HFFc6 (cell line): ENCODE data around the gene TRIM10. TPM values are rescaled to one million over a fixed set of nuclear protein-coding genes. Genes with fewer than 3 reads are reported as not detected.

Experiments
- DNase-seq: peaks from one replicate; pipeline ENCODE4 v3.0.0-alpha.2; 2018
- H3K27ac Mint-ChIP-seq: 2 replicates; pipeline ENCODE4 v1.8.0; 2020; ENCODE audit warnings: mild to moderate bottlenecking, mixed read lengths
- H3K27me3 Mint-ChIP-seq: 2 replicates; pipeline ENCODE4 v1.8.0; 2021; ENCODE audit warnings: mild to moderate bottlenecking, moderate library complexity, mixed read lengths; ENCODE audit not compliant: insufficient read depth
- H3K36me3 Mint-ChIP-seq: 2 replicates; pipeline ENCODE4 v1.8.0; 2021; ENCODE audit warnings: low read depth, mixed read lengths
- H3K4me1 Mint-ChIP-seq: 2 replicates; pipeline ENCODE4 v1.8.0; 2020; ENCODE audit warnings: low read depth, mixed read lengths
- H3K4me3 Mint-ChIP-seq: 2 replicates; pipeline ENCODE4 v1.8.0; 2020; ENCODE audit warnings: mild to moderate bottlenecking, moderate library complexity, mixed read lengths
- H3K9me3 Mint-ChIP-seq: 2 replicates; pipeline ENCODE4 v1.8.0; 2020; ENCODE audit warnings: mild to moderate bottlenecking, mixed read lengths
- total RNA-seq, 6 experiments: library from RNA; stranded (reverse); fragmentation: NEBNext Ultra II Directional; extraction: Animal tissue kit (Norgen Biotek cat#: 25700); gene quantifications; 2 replicates in 1 of 6; 3 replicates in 5 of 6; pipeline ENCODE4 v1.2.3, GENCODE V29; 2021
- TF ChIP-seq, protein P1 (sequence below): fragments of 200-600 bp; sonication (generic); IDR thresholded peaks from 2 replicates; pipeline ENCODE4 v1.5.0; 2021; ENCODE audit warnings: antibody characterized with exemption, mild to moderate bottlenecking

The TRIM10 gene
- total RNA-seq, 6 experiments from 2014 or later, result not detected

DNA sequence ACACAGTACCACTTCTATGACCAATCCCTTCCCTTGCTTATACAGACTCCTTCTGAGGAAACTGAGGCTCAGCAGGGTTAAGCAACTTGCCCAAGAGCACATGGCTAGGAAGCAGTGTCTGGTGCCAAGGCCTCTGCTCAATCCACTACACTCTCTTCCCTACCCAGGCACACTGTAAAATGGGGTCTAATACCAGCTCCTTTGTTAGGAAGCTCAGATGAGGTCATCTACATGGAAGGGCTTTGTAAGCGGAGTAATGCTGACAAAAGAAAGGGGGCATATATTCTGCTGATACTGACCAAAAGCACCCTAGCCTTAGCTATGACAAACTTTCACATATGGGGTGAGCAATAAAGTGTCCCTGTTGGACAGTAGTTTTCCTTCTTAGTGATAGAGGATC is 43.1 kb upstream of the TRIM10 start:
- TF ChIP-seq, protein P1, sequence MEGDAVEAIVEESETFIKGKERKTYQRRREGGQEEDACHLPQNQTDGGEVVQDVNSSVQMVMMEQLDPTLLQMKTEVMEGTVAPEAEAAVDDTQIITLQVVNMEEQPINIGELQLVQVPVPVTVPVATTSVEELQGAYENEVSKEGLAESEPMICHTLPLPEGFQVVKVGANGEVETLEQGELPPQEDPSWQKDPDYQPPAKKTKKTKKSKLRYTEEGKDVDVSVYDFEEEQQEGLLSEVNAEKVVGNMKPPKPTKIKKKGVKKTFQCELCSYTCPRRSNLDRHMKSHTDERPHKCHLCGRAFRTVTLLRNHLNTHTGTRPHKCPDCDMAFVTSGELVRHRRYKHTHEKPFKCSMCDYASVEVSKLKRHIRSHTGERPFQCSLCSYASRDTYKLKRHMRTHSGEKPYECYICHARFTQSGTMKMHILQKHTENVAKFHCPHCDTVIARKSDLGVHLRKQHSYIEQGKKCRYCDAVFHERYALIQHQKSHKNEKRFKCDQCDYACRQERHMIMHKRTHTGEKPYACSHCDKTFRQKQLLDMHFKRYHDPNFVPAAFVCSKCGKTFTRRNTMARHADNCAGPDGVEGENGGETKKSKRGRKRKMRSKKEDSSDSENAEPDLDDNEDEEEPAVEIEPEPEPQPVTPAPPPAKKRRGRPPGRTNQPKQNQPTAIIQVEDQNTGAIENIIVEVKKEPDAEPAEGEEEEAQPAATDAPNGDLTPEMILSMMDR, result no peak
- H3K36me3 Mint-ChIP-seq, result no peaks in the 10 kb centered on the region; the same call in 1 of the 2 replicates
- no peaks in the 10 kb centered on the region for H3K27me3 Mint-ChIP-seq
- no peak overlapping the region for H3K4me3 Mint-ChIP-seq
- H3K9me3 Mint-ChIP-seq, result no peaks in the 10 kb centered on the region
- no peak for DNase-seq
- H3K4me1 Mint-ChIP-seq, result peaks cover 39% of the 10 kb centered on the region
- no peak overlapping the region for H3K27ac Mint-ChIP-seq

DNA sequence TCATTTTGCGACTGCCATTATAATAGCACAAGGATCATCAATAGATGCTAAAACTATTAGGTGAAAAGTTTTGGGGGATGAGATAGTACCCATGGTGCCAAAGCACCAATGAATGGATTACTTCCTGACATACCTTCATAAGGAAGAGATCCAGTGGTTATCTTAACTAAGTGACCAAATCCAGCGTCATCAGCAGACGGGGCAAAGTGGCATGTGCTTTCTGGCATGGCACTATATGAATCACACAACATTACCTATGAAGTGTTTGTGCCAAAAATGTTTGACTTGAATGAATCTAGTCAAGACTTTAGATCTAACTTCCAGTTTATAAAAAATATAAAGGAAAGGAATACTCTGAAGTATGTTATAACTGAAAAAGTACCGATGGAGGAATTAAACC is 41.4 kb upstream of the TRIM10 start:
- Mint-ChIP-seq H3K27ac (no peak overlapping the region), H3K27me3 (no peaks in the 10 kb centered on the region; the same call in 1 of the 2 replicates), H3K9me3 (no peaks in the 10 kb centered on the region), H3K36me3 (no peaks in the 10 kb centered on the region; the same call in 1 of the 2 replicates), H3K4me1 (peaks cover 22% of the 10 kb centered on the region), H3K4me3 (no peak overlapping the region)
- TF ChIP-seq, protein P1, result no peak
- no peak for DNase-seq

DNA sequence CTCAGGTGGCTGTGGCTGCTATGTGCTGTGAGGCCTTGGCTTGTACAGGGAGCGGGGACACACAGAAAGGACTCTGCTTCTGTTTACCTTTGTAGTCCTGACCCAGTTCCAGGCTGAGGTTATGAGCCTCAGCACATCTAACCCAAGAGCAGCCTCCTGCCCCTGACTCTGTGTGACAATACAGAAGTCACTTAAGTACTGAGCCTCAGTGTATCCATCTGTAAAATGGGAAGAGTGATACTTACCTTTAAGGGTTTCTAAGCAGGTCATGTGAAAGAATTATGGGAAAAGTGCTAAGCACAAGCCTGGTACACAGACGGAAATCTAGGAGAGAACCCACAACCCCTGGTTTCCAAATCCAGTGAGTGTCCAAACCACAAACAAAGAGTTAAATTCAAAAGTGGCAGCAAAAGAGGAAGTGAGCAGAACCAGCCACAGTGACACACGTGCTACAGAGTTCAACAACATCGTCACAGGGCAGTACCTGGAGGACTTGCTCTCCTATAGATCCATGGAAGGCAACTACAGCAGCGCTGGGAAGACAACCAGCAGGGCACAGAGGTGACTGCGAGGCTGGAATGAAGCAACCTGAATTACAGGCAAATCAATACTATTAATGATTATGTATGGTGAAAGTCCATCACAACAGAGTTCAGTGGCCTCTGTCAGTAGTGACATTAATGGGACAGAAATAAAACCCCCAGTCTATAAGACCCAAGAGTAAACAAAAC is 39.7 kb upstream of the TRIM10 start:
- no peak overlapping the region for H3K4me3 Mint-ChIP-seq
- TF ChIP-seq, protein P1, result no peak
- no peak overlapping the region for H3K27ac Mint-ChIP-seq
- H3K36me3 Mint-ChIP-seq, result no peaks in the 10 kb centered on the region; the same call in 1 of the 2 replicates
- DNase-seq, result no peak
- H3K4me1 Mint-ChIP-seq, result peaks cover 11% of the 10 kb centered on the region
- H3K27me3 Mint-ChIP-seq, result no peaks in the 10 kb centered on the region; the same call in 1 of the 2 replicates
- no peaks in the 10 kb centered on the region for H3K9me3 Mint-ChIP-seq

DNA sequence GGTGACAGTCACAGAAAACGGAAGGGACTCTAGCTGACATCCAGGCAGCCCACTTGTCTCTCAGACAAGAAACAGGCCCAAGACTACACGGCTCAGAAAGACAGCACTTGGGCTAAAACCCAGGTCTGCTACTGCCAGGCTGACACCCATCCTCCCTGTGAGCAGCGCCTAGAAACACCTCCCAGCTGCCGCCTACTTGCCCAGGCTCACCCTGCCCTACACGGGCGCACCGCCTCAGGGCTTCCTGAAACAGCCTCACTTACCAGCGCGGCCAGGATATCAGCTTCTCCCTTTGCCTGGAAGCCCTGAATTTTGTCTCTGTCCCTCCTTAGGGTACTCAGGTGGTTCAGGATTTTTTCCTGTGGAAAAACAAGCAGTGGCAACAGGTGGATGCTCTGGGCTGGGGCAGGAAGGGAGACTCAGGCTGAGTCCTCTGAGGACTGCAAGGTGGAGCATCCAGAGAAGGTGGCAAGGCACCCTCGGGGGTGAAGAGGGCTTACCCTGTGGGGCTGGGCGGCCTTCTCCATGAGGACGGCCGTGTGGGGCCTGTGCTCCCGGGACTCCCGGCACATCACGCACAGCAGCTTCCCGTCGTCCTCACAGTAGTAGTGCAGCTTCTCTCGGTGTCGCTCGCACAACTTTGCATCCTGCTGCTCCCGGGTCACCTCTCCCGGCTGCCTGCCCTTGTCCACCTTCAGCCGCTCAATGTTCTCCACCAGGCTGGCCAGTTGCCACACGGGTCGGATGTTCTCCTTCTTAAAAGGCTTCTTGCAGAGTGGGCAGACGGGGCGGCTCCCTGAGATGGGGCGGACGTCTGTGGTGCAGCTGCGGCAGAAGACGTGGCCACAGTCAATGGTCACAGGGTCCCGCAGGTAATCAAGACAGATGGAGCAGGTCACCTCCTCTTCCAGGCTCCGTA is 37.4 kb upstream of the TRIM10 start:
- no peak for DNase-seq
- H3K27ac Mint-ChIP-seq, result no peak overlapping the region
- H3K4me3 Mint-ChIP-seq, result no peak overlapping the region
- H3K9me3 Mint-ChIP-seq, result no peaks in the 10 kb centered on the region
- no peaks in the 10 kb centered on the region; the same call in 1 of the 2 replicates for H3K36me3 Mint-ChIP-seq
- H3K27me3 Mint-ChIP-seq, result peaks cover 2% of the 10 kb centered on the region; the same call in 1 of the 2 replicates
- peaks cover 21% of the 10 kb centered on the region for H3K4me1 Mint-ChIP-seq
- TF ChIP-seq, protein P1, result no peak

DNA sequence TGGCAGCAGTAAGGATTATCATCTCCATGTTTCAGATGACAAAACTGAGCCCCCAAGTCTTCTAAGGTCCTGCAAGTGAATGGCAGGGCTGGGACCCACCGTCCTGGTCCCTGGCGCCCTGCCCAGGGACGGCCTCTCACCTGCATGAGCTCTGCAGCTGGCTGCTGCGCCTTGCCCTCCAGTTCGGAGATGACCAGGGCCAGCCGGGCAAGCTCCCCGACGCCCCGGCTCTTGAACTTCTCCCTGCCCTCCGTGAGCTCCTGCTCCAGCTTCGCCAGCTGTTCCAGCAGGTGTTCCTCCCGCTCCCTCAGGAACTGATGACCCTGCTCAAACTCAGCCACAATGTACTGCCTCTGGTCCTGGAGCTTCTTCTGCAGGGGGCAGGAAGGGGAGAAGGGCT is 35.4 kb upstream of the TRIM10 start:
- H3K27ac Mint-ChIP-seq, result 0 out of 2 replicates have a peak overlapping the region, but pooled peaks have one; percentile 47
- peaks cover 2% of the 10 kb centered on the region; the same call in 1 of the 2 replicates for H3K27me3 Mint-ChIP-seq
- no peak for DNase-seq
- no peak overlapping the region for H3K4me3 Mint-ChIP-seq
- H3K9me3 Mint-ChIP-seq, result no peaks in the 10 kb centered on the region
- peaks cover 4% of the 10 kb centered on the region; the same call in 1 of the 2 replicates for H3K36me3 Mint-ChIP-seq
- TF ChIP-seq, protein P1, result no peak
- peaks cover 16% of the 10 kb centered on the region for H3K4me1 Mint-ChIP-seq
